ENCODE data around the gene WLS.

The WLS gene

GRCh38 chr1:68121536-68121935 lies 110.8 kb downstream of the WLS start:
- Mint-ChIP-seq H3K4me1 (peaks cover 7% of the 10 kb centered on the region), H3K4me3 (no peak overlapping the region), H3K27ac (no peak overlapping the region), H3K36me3 (no peaks in the 10 kb centered on the region), H3K9me3 (no peaks in the 10 kb centered on the region)
- ATAC-seq, result no peak
- no peak for DNase-seq (ENCODE audit: low spot score in 2 of 2)

GRCh38 chr1:68120136-68120791 lies 112.1 kb downstream of the WLS start:
- ATAC-seq (no peak), DNase-seq (ENCODE audit: low spot score in 2 of 2) (peak; percentile 8 to 56)
- Mint-ChIP-seq H3K27ac (no peak overlapping the region), H3K4me3 (no peak overlapping the region), H3K9me3 (no peaks in the 10 kb centered on the region), H3K4me1 (peaks cover 7% of the 10 kb centered on the region), H3K36me3 (no peaks in the 10 kb centered on the region)

- ATAC-seq (no peak), DNase-seq (ENCODE audit: low spot score in 2 of 2) (no peak)
- no peak overlapping the region for H3K4me3 Mint-ChIP-seq
- no peaks in the 10 kb centered on the region for H3K36me3 Mint-ChIP-seq
- no peak overlapping the region for H3K27ac Mint-ChIP-seq
- no peaks in the 10 kb centered on the region for H3K9me3 Mint-ChIP-seq
- H3K4me1 Mint-ChIP-seq, result peaks cover 7% of the 10 kb centered on the region
These were observed 112.9 kb downstream of the WLS start for GRCh38 chr1:68119445-68119844.

- peaks cover 7% of the 10 kb centered on the region for H3K4me1 Mint-ChIP-seq
- DNase-seq (ENCODE audit: low spot score in 2 of 2) (no peak), ATAC-seq (no peak)
- no peaks in the 10 kb centered on the region for H3K36me3 Mint-ChIP-seq
- H3K9me3 Mint-ChIP-seq, result no peaks in the 10 kb centered on the region
- no peak overlapping the region for H3K27ac Mint-ChIP-seq
- no peak overlapping the region for H3K4me3 Mint-ChIP-seq
These were observed 114.9 kb downstream of the WLS start for GRCh38 chr1:68117416-68117815.

GRCh38 chr1:68116643-68117235 lies 115.6 kb downstream of the WLS start:
- Mint-ChIP-seq H3K4me1 (peaks cover 7% of the 10 kb centered on the region), H3K36me3 (no peaks in the 10 kb centered on the region), H3K9me3 (no peaks in the 10 kb centered on the region), H3K27ac (no peak overlapping the region), H3K4me3 (no peak overlapping the region)
- ATAC-seq (no peak), DNase-seq (ENCODE audit: low spot score in 2 of 2) (peak; percentile 13 to 58)

- Mint-ChIP-seq H3K9me3 (no peaks in the 10 kb centered on the region), H3K4me3 (no peak overlapping the region), H3K36me3 (no peaks in the 10 kb centered on the region), H3K4me1 (peaks cover 7% of the 10 kb centered on the region), H3K27ac (no peak overlapping the region)
- ATAC-seq (no peak), DNase-seq (ENCODE audit: low spot score in 2 of 2) (no peak)
These were observed 117.0 kb downstream of the WLS start for GRCh38 chr1:68115308-68115707.

- DNase-seq (ENCODE audit: low spot score in 2 of 2), result no peak
- Mint-ChIP-seq H3K4me1 (peaks cover 7% of the 10 kb centered on the region), H3K4me3 (no peak overlapping the region), H3K36me3 (no peaks in the 10 kb centered on the region), H3K9me3 (no peaks in the 10 kb centered on the region), H3K27ac (no peak overlapping the region)
- ATAC-seq, result no peak
These were observed 118.4 kb downstream of the WLS start for GRCh38 chr1:68113966-68114365.

- H3K4me3 Mint-ChIP-seq, result no peak overlapping the region
- DNase-seq (ENCODE audit: low spot score in 2 of 2), result no peak
- no peak overlapping the region for H3K27ac Mint-ChIP-seq
- no peaks in the 10 kb centered on the region for H3K9me3 Mint-ChIP-seq
- no peak for ATAC-seq
- no peaks in the 10 kb centered on the region for H3K36me3 Mint-ChIP-seq
- peaks cover 7% of the 10 kb centered on the region for H3K4me1 Mint-ChIP-seq
These were observed 119.5 kb downstream of the WLS start for GRCh38 chr1:68112835-68113243.

GRCh38 chr1:68111519-68112436 lies 120.5 kb downstream of the WLS start:
- Mint-ChIP-seq H3K9me3 (no peaks in the 10 kb centered on the region), H3K4me3 (no peak overlapping the region), H3K36me3 (no peaks in the 10 kb centered on the region), H3K27ac (no peak overlapping the region), H3K4me1 (peaks cover 2% of the 10 kb centered on the region)
- DNase-seq (ENCODE audit: low spot score in 2 of 2), result no peak
- peak; percentile 43 for ATAC-seq

- Mint-ChIP-seq H3K36me3 (no peaks in the 10 kb centered on the region), H3K4me1 (no peaks in the 10 kb centered on the region), H3K4me3 (no peak overlapping the region), H3K27ac (no peak overlapping the region), H3K9me3 (no peaks in the 10 kb centered on the region)
- DNase-seq (ENCODE audit: low spot score in 2 of 2) (no peak), ATAC-seq (no peak)
These were observed 124.6 kb downstream of the WLS start for GRCh38 chr1:68107771-68108170.

- DNase-seq (ENCODE audit: low spot score in 2 of 2), result no peak
- ATAC-seq, result no peak
- no peak overlapping the region for H3K27ac Mint-ChIP-seq
- H3K4me1 Mint-ChIP-seq, result no peaks in the 10 kb centered on the region
- H3K4me3 Mint-ChIP-seq, result no peak overlapping the region
- H3K36me3 Mint-ChIP-seq, result no peaks in the 10 kb centered on the region
- no peaks in the 10 kb centered on the region for H3K9me3 Mint-ChIP-seq
These were observed 128.3 kb downstream of the WLS start for GRCh38 chr1:68103884-68104554.

GRCh38 chr1:68103011-68103545 lies 129.2 kb downstream of the WLS start:
- no peak for ATAC-seq
- H3K4me1 Mint-ChIP-seq, result no peaks in the 10 kb centered on the region
- no peak for DNase-seq (ENCODE audit: low spot score in 2 of 2)
- no peaks in the 10 kb centered on the region for H3K36me3 Mint-ChIP-seq
- H3K4me3 Mint-ChIP-seq, result no peak overlapping the region
- H3K27ac Mint-ChIP-seq, result no peak overlapping the region
- no peaks in the 10 kb centered on the region for H3K9me3 Mint-ChIP-seq

GRCh38 chr1:68101829-68102228 lies 130.5 kb downstream of the WLS start:
- DNase-seq (ENCODE audit: low spot score in 2 of 2) (no peak), ATAC-seq (no peak)
- Mint-ChIP-seq H3K27ac (no peak overlapping the region), H3K4me1 (no peaks in the 10 kb centered on the region), H3K4me3 (no peak overlapping the region), H3K9me3 (no peaks in the 10 kb centered on the region), H3K36me3 (no peaks in the 10 kb centered on the region)

GRCh38 chr1:68100571-68100970 lies 131.8 kb downstream of the WLS start:
- Mint-ChIP-seq H3K36me3 (no peaks in the 10 kb centered on the region), H3K4me1 (no peaks in the 10 kb centered on the region), H3K9me3 (no peaks in the 10 kb centered on the region), H3K27ac (no peak overlapping the region), H3K4me3 (no peak overlapping the region)
- no peak for ATAC-seq
- DNase-seq (ENCODE audit: low spot score in 2 of 2), result no peak

GRCh38 chr1:68093737-68094136 lies 138.6 kb downstream of the WLS start:
- no peak overlapping the region for H3K4me3 Mint-ChIP-seq
- H3K27ac Mint-ChIP-seq, result no peak overlapping the region
- H3K36me3 Mint-ChIP-seq, result no peaks in the 10 kb centered on the region
- no peaks in the 10 kb centered on the region for H3K4me1 Mint-ChIP-seq
- peaks cover 8% of the 10 kb centered on the region for H3K9me3 Mint-ChIP-seq
- ATAC-seq (no peak), DNase-seq (ENCODE audit: low spot score in 2 of 2) (no peak)
